ENCODE results near the gene ANKRD45. TPM values are rescaled to one million over a fixed set of nuclear protein-coding genes. Genes with fewer than 3 reads are reported as not detected.

Gene ANKRD45
- total and polyA plus RNA-seq, 2 of the 13 experiments (the other 11 are each of a cell fraction or from before 2014, with no cell fraction given), result not detected

DNA sequence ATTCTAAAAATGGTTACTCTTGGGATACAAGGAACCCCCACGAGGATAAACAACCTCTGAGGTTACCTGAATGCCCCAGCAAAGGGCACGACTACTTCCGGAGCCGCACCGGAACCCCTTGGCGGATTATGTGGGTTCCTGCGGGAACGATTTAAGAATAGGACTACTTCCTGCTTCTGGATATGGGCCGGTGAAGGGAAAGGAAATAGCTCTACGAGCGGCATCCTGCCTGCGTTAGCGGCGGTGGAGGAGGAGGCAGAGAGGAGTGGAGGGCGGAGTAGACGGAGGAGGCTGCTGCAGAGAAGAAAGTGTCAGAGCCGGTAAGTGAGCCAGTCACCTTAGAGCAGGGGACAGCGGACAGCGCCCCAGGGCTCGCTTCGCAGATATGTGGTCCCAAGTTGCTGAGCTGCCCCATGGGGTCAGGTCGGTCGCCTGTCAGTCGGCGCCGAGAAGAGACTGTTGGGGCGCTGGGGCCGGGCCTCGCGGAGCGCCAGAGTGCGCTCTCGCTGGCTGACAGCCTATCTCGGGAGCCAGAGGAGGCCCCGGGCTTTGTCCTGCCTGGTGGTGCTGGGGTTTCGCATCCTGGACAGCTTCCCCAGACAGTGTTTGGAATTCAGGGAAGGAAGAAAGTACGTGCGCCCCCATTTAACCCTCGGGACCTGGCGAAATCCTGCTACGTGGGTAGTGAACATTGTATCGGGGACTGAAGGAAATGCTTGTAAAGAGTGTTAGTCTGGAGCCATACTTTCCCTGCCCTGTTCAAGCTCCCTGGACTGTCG, 45.3 kb upstream of the ANKRD45 start, which contains the start of gene KLHL20 (continued):
- TF ChIP-seq, protein P1, sequence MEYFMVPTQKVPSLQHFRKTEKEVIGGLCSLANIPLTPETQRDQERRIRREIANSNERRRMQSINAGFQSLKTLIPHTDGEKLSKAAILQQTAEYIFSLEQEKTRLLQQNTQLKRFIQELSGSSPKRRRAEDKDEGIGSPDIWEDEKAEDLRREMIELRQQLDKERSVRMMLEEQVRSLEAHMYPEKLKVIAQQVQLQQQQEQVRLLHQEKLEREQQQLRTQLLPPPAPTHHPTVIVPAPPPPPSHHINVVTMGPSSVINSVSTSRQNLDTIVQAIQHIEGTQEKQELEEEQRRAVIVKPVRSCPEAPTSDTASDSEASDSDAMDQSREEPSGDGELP (IDR thresholded peaks at IDR 0.05; ENCODE audit: borderline replicate concordance, low read depth), result no peak
- TF ChIP-seq BCL3 (CRISPR knock-in tag; IDR thresholded peaks at IDR 0.05) (no peak), RFXAP (CRISPR knock-in tag; IDR thresholded peaks at IDR 0.05; ENCODE audit: borderline replicate concordance) (no peak), HBP1 (CRISPR knock-in tag; IDR thresholded peaks at IDR 0.05; ENCODE audit: low read depth) (no peak), ZNF251 (CRISPR knock-in tag; IDR thresholded peaks at IDR 0.05) (no peak), RBFOX2 (IDR thresholded peaks at IDR 0.05; ENCODE audit: low read depth, low read length) (peak; percentile 70), MLXIP (CRISPR knock-in tag; IDR thresholded peaks at IDR 0.05; ENCODE audit: borderline replicate concordance) (no peak), ZNF720 (CRISPR knock-in tag; IDR thresholded peaks at IDR 0.05) (no peak), IKZF1 (IDR thresholded peaks at IDR 0.05) (no peak), CAMTA2 (CRISPR knock-in tag; IDR thresholded peaks at IDR 0.05; ENCODE audit: borderline replicate concordance) (no peak), MTF2 (CRISPR knock-in tag; IDR thresholded peaks at IDR 0.05; ENCODE audit: borderline replicate concordance) (no peak; the same call in none of the 2 replicates), ZNF510 (CRISPR knock-in tag; IDR thresholded peaks at IDR 0.05; ENCODE audit: low read depth) (peak; percentile 63; the same call in 1 of the 2 replicates), SNAPC5 (CRISPR knock-in tag; IDR thresholded peaks at IDR 0.05; ENCODE audit: borderline replicate concordance) (no peak), ELF3 (CRISPR knock-in tag; IDR thresholded peaks at IDR 0.05) (peak; percentile 85), ZNF451 (CRISPR knock-in tag; IDR thresholded peaks at IDR 0.05) (no peak), FOXJ3 (CRISPR knock-in tag; IDR thresholded peaks at IDR 0.05; ENCODE audit: borderline replicate concordance) (no peak)
- TF ChIP-seq, protein P2, sequence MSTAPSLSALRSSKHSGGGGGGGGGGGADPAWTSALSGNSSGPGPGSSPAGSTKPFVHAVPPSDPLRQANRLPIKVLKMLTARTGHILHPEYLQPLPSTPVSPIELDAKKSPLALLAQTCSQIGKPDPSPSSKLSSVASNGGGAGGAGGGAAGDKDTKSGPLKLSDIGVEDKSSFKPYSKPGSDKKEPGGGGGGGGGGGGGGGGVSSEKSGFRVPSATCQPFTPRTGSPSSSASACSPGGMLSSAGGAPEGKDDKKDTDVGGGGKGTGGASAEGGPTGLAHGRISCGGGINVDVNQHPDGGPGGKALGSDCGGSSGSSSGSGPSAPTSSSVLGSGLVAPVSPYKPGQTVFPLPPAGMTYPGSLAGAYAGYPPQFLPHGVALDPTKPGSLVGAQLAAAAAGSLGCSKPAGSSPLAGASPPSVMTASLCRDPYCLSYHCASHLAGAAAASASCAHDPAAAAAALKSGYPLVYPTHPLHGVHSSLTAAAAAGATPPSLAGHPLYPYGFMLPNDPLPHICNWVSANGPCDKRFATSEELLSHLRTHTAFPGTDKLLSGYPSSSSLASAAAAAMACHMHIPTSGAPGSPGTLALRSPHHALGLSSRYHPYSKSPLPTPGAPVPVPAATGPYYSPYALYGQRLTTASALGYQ (CRISPR knock-in tag; IDR thresholded peaks at IDR 0.05), result no peak
